H1 (cell line): ENCODE measurements around the gene PKD2. TPM values are rescaled to one million over a fixed set of nuclear protein-coding genes. Genes with fewer than 3 reads are reported as not detected.

ENCODE experiments used
- CTCF ChIA-PET: fragments of 300-600 bp; sonication (Branson Sonifier 250); formaldehyde crosslinking; loops from one replicate; lab custom pipeline; 2021; ENCODE audit not compliant: partially characterized antibody; lab: Charles Lee
- POLR2A ChIA-PET: fragments of 300-600 bp; sonication (Branson Sonifier 250); formaldehyde crosslinking; loops from one replicate; lab custom pipeline; 2021; ENCODE audit warnings: inconsistent platforms; ENCODE audit not compliant: partially characterized antibody; lab: Charles Lee
- DNase-seq, 2 experiments: peaks; one replicate each; pipeline versions ENCODE4 v3.0.0 to v3.0.0-alpha.2; 2010 to 2022; ENCODE audit warnings: low spot score in 2 of 2, low read depth in 1 of 2, mixed read lengths in 1 of 2
- FAIRE-seq: peaks from 2 replicates; lab custom pipeline; 2011; peaks lifted over from hg19 to GRCh38; lab: Jason Lieb, UNC
- H2AFZ ChIP-seq: 2 replicates; pipeline ENCODE4 v1.8.1; 2012; ENCODE audit warnings: low read length, inconsistent platforms
- H2AK5ac ChIP-seq: 2 replicates; pipeline ENCODE4 v1.6.1; 2013; ENCODE audit warnings: low read depth, low read length
- H2BK120ac ChIP-seq: replicated peaks from 2 replicates; pipeline ENCODE3; 2013; ENCODE audit warnings: low read depth, low read length, inconsistent platforms
- H2BK12ac ChIP-seq: 2 replicates; pipeline ENCODE4 v1.6.1; 2013; ENCODE audit warnings: low read depth, low read length
- H2BK15ac ChIP-seq: 2 replicates; pipeline ENCODE4 v1.6.1; 2013; ENCODE audit warnings: low read length
- H2BK20ac ChIP-seq: 2 replicates; pipeline ENCODE4 v1.6.1; 2013; ENCODE audit warnings: low read length
- H2BK5ac ChIP-seq: 2 replicates; pipeline ENCODE4 v1.6.1; 2013; ENCODE audit warnings: low read depth, low read length
- H3K14ac ChIP-seq: 2 replicates; pipeline ENCODE4 v1.6.1; 2013; ENCODE audit warnings: inconsistent platforms; ENCODE audit not compliant: insufficient read length
- H3K18ac ChIP-seq: 2 replicates; pipeline ENCODE4 v1.6.1; 2013; ENCODE audit warnings: low read length; ENCODE audit errors: extremely low read depth
- H3K23ac ChIP-seq: 2 replicates; pipeline ENCODE4 v1.6.1; 2013; ENCODE audit warnings: inconsistent platforms; ENCODE audit not compliant: insufficient read length
- H3K23me2 ChIP-seq: 2 replicates; pipeline ENCODE4 v1.6.1; 2013; ENCODE audit warnings: low read depth, low read length
- H3K27ac ChIP-seq: 2 replicates; pipeline ENCODE4 v1.6.1; 2011; ENCODE audit warnings: low read depth, low read length, inconsistent platforms
- H3K27me3 ChIP-seq, 4 experiments: replicated peaks in 1 of 4; 1 replicate in 1 of 4; 2 replicates in 3 of 4; pipeline versions ENCODE4 v1.6.1 to v1.8.1; 2011 to 2013; ENCODE audit warnings: low read length in 3 of 4, mild to moderate bottlenecking in 3 of 4, inconsistent platforms in 2 of 4, mixed read lengths in 2 of 4, moderate library complexity in 1 of 4; ENCODE audit not compliant: control insufficient read depth in 3 of 4, insufficient read depth in 3 of 4; ENCODE audit errors: extremely low read depth in 1 of 4
- H3K36me3 ChIP-seq, 4 experiments: 2 replicates each; pipeline versions ENCODE4 v1.6.1 to v1.8.1; 2011 to 2013; ENCODE audit warnings: mild to moderate bottlenecking in 4 of 4, low read length in 3 of 4, moderate library complexity in 2 of 4, control low read depth in 1 of 4, inconsistent platforms in 1 of 4; ENCODE audit not compliant: insufficient read depth in 4 of 4, control insufficient read depth in 2 of 4
- H3K4ac ChIP-seq: replicated peaks from 2 replicates; pipeline ENCODE3; 2013; ENCODE audit warnings: low read length, low read depth, mixed read lengths, inconsistent platforms; ENCODE audit not compliant: insufficient read length
- H3K4me1 ChIP-seq, 4 experiments: replicated peaks in 1 of 4; 1 replicate in 1 of 4; 2 replicates in 3 of 4; pipeline versions ENCODE4 v1.6.1 to v1.8.1; 2011 to 2013; ENCODE audit warnings: low read length in 3 of 4, inconsistent platforms in 2 of 4, mixed read lengths in 1 of 4; ENCODE audit not compliant: insufficient read depth in 4 of 4, control insufficient read depth in 3 of 4
- H3K4me2 ChIP-seq, 2 experiments: 2 replicates each; pipeline versions ENCODE4 v1.6.1 to v1.8.1; 2011 to 2013; ENCODE audit warnings: low read depth in 2 of 2, low read length in 2 of 2, control low read depth in 1 of 2, inconsistent platforms in 1 of 2, mild to moderate bottlenecking in 1 of 2; ENCODE audit not compliant: insufficient read depth in 1 of 2
- H3K4me3 ChIP-seq, 4 experiments: fragments of 200-600, 300-600 bp in 1 of 4; sonication (generic), shearing (Covaris generic), sonication (Bioruptor Twin) in 1 of 4; 2 replicates each; pipeline versions ENCODE4 v1.5.1 to v1.8.1; 2011 to 2016; ENCODE audit warnings: low read length in 4 of 4, low read depth in 3 of 4, control low read depth in 2 of 4, inconsistent platforms in 2 of 4, mild to moderate bottlenecking in 2 of 4, mixed read lengths in 1 of 4, moderate library complexity in 1 of 4; ENCODE audit not compliant: insufficient read depth in 2 of 4; ENCODE audit errors: extremely low read depth in 1 of 4
- H3K56ac ChIP-seq: replicated peaks from 2 replicates; pipeline ENCODE3; 2013; ENCODE audit warnings: low read depth, mild to moderate bottlenecking, mixed read lengths, low read length, inconsistent platforms; ENCODE audit not compliant: insufficient read length
- H3K79me1 ChIP-seq: 2 replicates; pipeline ENCODE4 v1.6.1; 2013; ENCODE audit warnings: low read depth, low read length, control low read depth
- H3K79me2 ChIP-seq, 2 experiments: 2 replicates each; pipeline versions ENCODE4 v1.6.1 to v1.8.1; 2012 to 2013; ENCODE audit warnings: low read length in 2 of 2, mild to moderate bottlenecking in 2 of 2, inconsistent platforms in 1 of 2; ENCODE audit not compliant: insufficient read depth in 2 of 2, control insufficient read depth in 1 of 2
- H3K9ac ChIP-seq, 4 experiments: replicated peaks in 1 of 4; 1 replicate in 1 of 4; 2 replicates in 3 of 4; pipeline versions ENCODE4 v1.6.1 to v1.8.1; 2011 to 2013; ENCODE audit warnings: low read depth in 3 of 4, low read length in 3 of 4, control low read depth in 2 of 4, mild to moderate bottlenecking in 2 of 4, moderate library complexity in 2 of 4, inconsistent platforms in 1 of 4; ENCODE audit errors: extremely low read depth in 1 of 4
- H3K9me3 ChIP-seq, 2 experiments: 2 replicates each; pipeline versions ENCODE4 v1.6.1 to v1.8.1; 2012 to 2013; ENCODE audit warnings: mild to moderate bottlenecking in 2 of 2, moderate library complexity in 2 of 2, control low read depth in 1 of 2, inconsistent platforms in 1 of 2, low read depth in 1 of 2, low read length in 1 of 2, mixed read lengths in 1 of 2; ENCODE audit not compliant: insufficient read depth in 2 of 2
- H4K20me1 ChIP-seq, 2 experiments: replicated peaks in 1 of 2; 2 replicates each; pipeline versions ENCODE3 to v1.8.1; 2011 to 2013; ENCODE audit warnings: inconsistent platforms in 2 of 2, low read length in 2 of 2, mild to moderate bottlenecking in 1 of 2; ENCODE audit not compliant: insufficient read depth in 2 of 2, control insufficient read depth in 1 of 2
- H4K5ac ChIP-seq: 2 replicates; pipeline ENCODE4 v1.6.1; 2013; ENCODE audit warnings: low read length, low read depth, mixed read lengths, inconsistent platforms; ENCODE audit not compliant: insufficient read length
- H4K8ac ChIP-seq: 2 replicates; pipeline ENCODE4 v1.8.0; 2013; ENCODE audit warnings: mild to moderate bottlenecking, moderate library complexity, low read length, inconsistent platforms; ENCODE audit not compliant: insufficient read depth; ENCODE audit errors: extremely low read depth
- H4K91ac ChIP-seq: replicated peaks from 2 replicates; pipeline ENCODE3; 2013; ENCODE audit warnings: low read length, mixed read lengths, inconsistent platforms; ENCODE audit not compliant: insufficient read length
- BCL11A ChIP-seq, 2 experiments: IDR thresholded peaks; one replicate each; pipeline ENCODE4 v1.6.1; 2011; ENCODE audit warnings: low read depth in 2 of 2, low read length in 2 of 2, mild to moderate bottlenecking in 2 of 2
- EGR1 ChIP-seq: IDR thresholded peaks from 2 replicates; pipeline ENCODE4 v1.6.1; 2011; ENCODE audit warnings: low read depth, low read length, borderline replicate concordance
- NANOG ChIP-seq: IDR thresholded peaks from 2 replicates; pipeline ENCODE4 v1.6.1; 2011; ENCODE audit warnings: low read length, low read depth, mild to moderate bottlenecking, inconsistent platforms; ENCODE audit not compliant: insufficient read depth, poor library complexity, severe bottlenecking
- POU5F1 ChIP-seq: IDR thresholded peaks from 2 replicates; pipeline ENCODE4 v1.6.1; 2011; ENCODE audit warnings: low read depth, mild to moderate bottlenecking, low read length, moderate library complexity
- RFX5 ChIP-seq: IDR thresholded peaks from 2 replicates; pipeline ENCODE4 v1.6.1; 2011; ENCODE audit warnings: low read depth, low read length, improper control_type of control experiment, borderline replicate concordance
- WGBS, 2 experiments: shearing (Covaris generic) in 1 of 2; methylation state at CpG; one replicate each; pipeline versions ENCODE4 v1.1.6 to v1.1.7; 2013 to 2015; ENCODE audit warnings: low lambda C conversion rate in 2 of 2, mixed read lengths in 2 of 2, inconsistent platforms in 1 of 2, low coverage in 1 of 2, missing lambda C conversion rate in 1 of 2; ENCODE audit not compliant: insufficient replicate concordance in 2 of 2, insufficient coverage in 1 of 2, insufficient read length in 1 of 2; ENCODE audit errors: extremely low coverage in 1 of 2, missing lambda C conversion rate in 1 of 2; 5-methylcytosine and 5-hydroxymethylcytosine counted together
- polyA plus RNA-seq, 7 experiments: library from polyadenylated mRNA; depleted of rRNA in 3 of 7; stranded (reverse) in 5 of 7; unstranded in 2 of 7; fragments of >200 nt in 5 of 7; fragments of 200-250 nt in 2 of 7; gene quantifications; 1 replicate in 5 of 7; 2 replicates in 1 of 7; 4 replicates in 1 of 7; pipeline versions ENCODE4 v1.2.1 to v1.2.3, GENCODE V29; 2011 to 2013; ENCODE audit warnings: missing spikeins in 2 of 7, mixed read lengths in 2 of 7
- total RNA-seq: library from RNA; stranded (reverse); fragmentation: NEBNext Ultra II Directional; extraction: Animal tissue kit (Norgen Biotek cat#: 25700); gene quantifications from 2 replicates; pipeline ENCODE4 v1.2.1, GENCODE V29; 2021
- TF ChIP-seq, protein P1 (sequence below), 3 experiments: IDR thresholded peaks; 1 replicate in 2 of 3; 2 replicates in 1 of 3; pipeline versions ENCODE4 v1.5.1 to v1.6.1; 2011; ENCODE audit warnings: low read length in 3 of 3, mild to moderate bottlenecking in 3 of 3, inconsistent platforms in 2 of 3, low read depth in 1 of 3, moderate library complexity in 1 of 3; ENCODE audit not compliant: insufficient read depth in 1 of 3; ENCODE audit errors: control extremely low read depth in 1 of 3
- TF ChIP-seq, protein P2 (sequence below): IDR thresholded peaks from 2 replicates; pipeline ENCODE4 v1.6.1; 2012; ENCODE audit warnings: low read length, inconsistent platforms
- TF ChIP-seq, protein P3 (sequence below): IDR thresholded peaks from 2 replicates; pipeline ENCODE4 v1.6.1; 2011; ENCODE audit warnings: low read length, improper control_type of control experiment

PKD2 gene
- total and polyA plus RNA-seq, 2 of the 8 experiments (the other 6 are each of a cell fraction or from before 2014, with no cell fraction given) = 16.0 to 32.0 TPM

DNA sequence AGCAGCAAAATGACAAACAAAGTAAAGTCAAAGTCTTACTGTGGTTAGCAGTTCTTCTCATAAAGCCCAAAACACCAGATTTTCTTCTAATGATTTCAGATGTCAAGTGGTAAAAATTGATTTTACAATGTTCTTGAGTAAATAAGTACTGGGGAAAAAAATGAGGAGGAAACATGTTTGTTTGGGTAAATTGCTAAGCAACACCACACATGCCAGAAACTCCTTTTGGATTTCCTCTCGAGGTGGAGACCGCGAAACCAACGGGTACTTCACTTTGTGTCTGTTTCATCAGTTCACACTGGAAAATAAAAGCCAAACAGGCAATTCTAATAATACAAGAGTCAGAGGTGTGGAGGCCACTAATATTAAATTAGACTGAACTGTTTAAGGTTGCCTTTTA is 4.6 kb upstream of the PKD2 start:
- Histone ChIP-seq H3K9me3 (no peaks in the 10 kb centered on the region), H3K4me3 (no peak overlapping the region), H2BK12ac (no peak overlapping the region), H2BK5ac (no peak overlapping the region), H3K27ac (no peak overlapping the region), H4K5ac (no peak overlapping the region), H3K36me3 (no peaks in the 10 kb centered on the region), H3K79me1 (no peaks in the 10 kb centered on the region), H3K9ac (no peak overlapping the region), H2AK5ac (no peak overlapping the region), H3K23ac (no peak overlapping the region), H4K8ac (no peak overlapping the region), H3K79me2 (no peaks in the 10 kb centered on the region), H3K4me2 (no peak overlapping the region), H3K14ac (no peak overlapping the region), H2BK120ac (no peak overlapping the region), H3K23me2 (peaks cover 5% of the 10 kb centered on the region; the same call in 1 of the 2 replicates), H3K4me1 (peaks cover 0 to 7% (median 5%) of the 10 kb centered on the region in 4 experiments; a peak in 5 of 7 replicates), H2BK15ac (no peak overlapping the region), H3K56ac (no peak overlapping the region), H3K27me3 (peaks cover 0 to 4% (median 0%) of the 10 kb centered on the region in 4 experiments; a peak in 3 of 7 replicates), H4K20me1 (no peaks in the 10 kb centered on the region), H2BK20ac (no peak overlapping the region), H4K91ac (no peak overlapping the region), H2AFZ (no peak overlapping the region), H3K4ac (no peak overlapping the region), H3K18ac (no peak overlapping the region)
- ChIA-PET CTCF (interaction anchor here (1.7 kb wide), 1 partner anchor 17 kb away, joined by 6 read pairs; no protein-coding TSS in a partner anchor), POLR2A (no interaction called here)
- no peak for FAIRE-seq
- 95% methylated on average over 4 of the region's 4 CpGs; no CpG with 5 or more reads in 1 of the 2 experiments for WGBS, 2 experiments
- DNase-seq = no peak
- TF ChIP-seq, protein P1, sequence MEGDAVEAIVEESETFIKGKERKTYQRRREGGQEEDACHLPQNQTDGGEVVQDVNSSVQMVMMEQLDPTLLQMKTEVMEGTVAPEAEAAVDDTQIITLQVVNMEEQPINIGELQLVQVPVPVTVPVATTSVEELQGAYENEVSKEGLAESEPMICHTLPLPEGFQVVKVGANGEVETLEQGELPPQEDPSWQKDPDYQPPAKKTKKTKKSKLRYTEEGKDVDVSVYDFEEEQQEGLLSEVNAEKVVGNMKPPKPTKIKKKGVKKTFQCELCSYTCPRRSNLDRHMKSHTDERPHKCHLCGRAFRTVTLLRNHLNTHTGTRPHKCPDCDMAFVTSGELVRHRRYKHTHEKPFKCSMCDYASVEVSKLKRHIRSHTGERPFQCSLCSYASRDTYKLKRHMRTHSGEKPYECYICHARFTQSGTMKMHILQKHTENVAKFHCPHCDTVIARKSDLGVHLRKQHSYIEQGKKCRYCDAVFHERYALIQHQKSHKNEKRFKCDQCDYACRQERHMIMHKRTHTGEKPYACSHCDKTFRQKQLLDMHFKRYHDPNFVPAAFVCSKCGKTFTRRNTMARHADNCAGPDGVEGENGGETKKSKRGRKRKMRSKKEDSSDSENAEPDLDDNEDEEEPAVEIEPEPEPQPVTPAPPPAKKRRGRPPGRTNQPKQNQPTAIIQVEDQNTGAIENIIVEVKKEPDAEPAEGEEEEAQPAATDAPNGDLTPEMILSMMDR (IDR thresholded peaks at IDR 0.05; ENCODE audit: control extremely low read depth in 1 of 3, insufficient read depth in 1 of 3, low read depth in 1 of 3, low read length in 3 of 3) = no peak
- TF ChIP-seq POU5F1 (no peak), NANOG (no peak), EGR1 (no peak), RFX5 (no peak), BCL11A (IDR thresholded peaks at IDR 0.05; ENCODE audit: low read depth in 2 of 2, low read length in 2 of 2) (no peak)
- TF ChIP-seq, protein P2, sequence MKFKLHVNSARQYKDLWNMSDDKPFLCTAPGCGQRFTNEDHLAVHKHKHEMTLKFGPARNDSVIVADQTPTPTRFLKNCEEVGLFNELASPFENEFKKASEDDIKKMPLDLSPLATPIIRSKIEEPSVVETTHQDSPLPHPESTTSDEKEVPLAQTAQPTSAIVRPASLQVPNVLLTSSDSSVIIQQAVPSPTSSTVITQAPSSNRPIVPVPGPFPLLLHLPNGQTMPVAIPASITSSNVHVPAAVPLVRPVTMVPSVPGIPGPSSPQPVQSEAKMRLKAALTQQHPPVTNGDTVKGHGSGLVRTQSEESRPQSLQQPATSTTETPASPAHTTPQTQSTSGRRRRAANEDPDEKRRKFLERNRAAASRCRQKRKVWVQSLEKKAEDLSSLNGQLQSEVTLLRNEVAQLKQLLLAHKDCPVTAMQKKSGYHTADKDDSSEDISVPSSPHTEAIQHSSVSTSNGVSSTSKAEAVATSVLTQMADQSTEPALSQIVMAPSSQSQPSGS = no peak
- TF ChIP-seq, protein P3, sequence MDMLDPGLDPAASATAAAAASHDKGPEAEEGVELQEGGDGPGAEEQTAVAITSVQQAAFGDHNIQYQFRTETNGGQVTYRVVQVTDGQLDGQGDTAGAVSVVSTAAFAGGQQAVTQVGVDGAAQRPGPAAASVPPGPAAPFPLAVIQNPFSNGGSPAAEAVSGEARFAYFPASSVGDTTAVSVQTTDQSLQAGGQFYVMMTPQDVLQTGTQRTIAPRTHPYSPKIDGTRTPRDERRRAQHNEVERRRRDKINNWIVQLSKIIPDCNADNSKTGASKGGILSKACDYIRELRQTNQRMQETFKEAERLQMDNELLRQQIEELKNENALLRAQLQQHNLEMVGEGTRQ = no peak
